Endothelial cell of umbilical vein (primary cell): ENCODE results near the gene DLST. TPM values are rescaled to one million over a fixed set of nuclear protein-coding genes. Genes with fewer than 3 reads are reported as not detected.

Experiments used
- BruUV-seq: library from RNA; stranded (reverse); fragments of 400-500 nt; replicated peaks from 2 replicates; lab custom pipeline; 2021; lab: Mats Ljungman, UMichigan
- CTCF ChIA-PET: fragments of 300-600, 350-600 bp; sonication (Branson Sonifier 250); formaldehyde crosslinking; loops from one replicate; lab custom pipeline; 2021; ENCODE audit warnings: antibody characterized with exemption, inconsistent platforms; lab: Charles Lee
- POLR2A ChIA-PET: fragments of 300-600, 350-600 bp; sonication (Branson Sonifier 250); formaldehyde crosslinking; loops from one replicate; lab custom pipeline; 2021; ENCODE audit warnings: antibody characterized with exemption, inconsistent platforms; lab: Charles Lee
- DNase-seq: peaks from one replicate; pipeline ENCODE4 v3.0.0-alpha.2; 2011; ENCODE audit warnings: low read depth, low spot score
- FAIRE-seq: peaks from 2 replicates; lab custom pipeline; 2011; peaks lifted over from hg19 to GRCh38; lab: Jason Lieb, UNC
- H2AFZ ChIP-seq: 2 replicates; pipeline ENCODE4 v1.6.0; 2012; ENCODE audit warnings: low read depth, low read length, control low read depth, inconsistent platforms
- H3K27ac ChIP-seq: 2 replicates; pipeline ENCODE4 v1.5.1; 2011; ENCODE audit warnings: low read depth, mild to moderate bottlenecking, control low read depth, low read length, moderate library complexity; ENCODE audit not compliant: insufficient read depth
- H3K27me3 ChIP-seq, 2 experiments: 2 replicates each; pipeline versions ENCODE4 v1.6.0 to v1.6.1; 2011; ENCODE audit warnings: low read length in 2 of 2, mixed read lengths in 1 of 2; ENCODE audit not compliant: control insufficient read depth in 2 of 2, insufficient read depth in 2 of 2
- H3K36me3 ChIP-seq, 2 experiments: 2 replicates in 1 of 2; 3 replicates in 1 of 2; pipeline ENCODE4 v1.5.1; 2011; ENCODE audit warnings: low read length in 2 of 2, mild to moderate bottlenecking in 1 of 2, moderate library complexity in 1 of 2; ENCODE audit not compliant: control insufficient read depth in 2 of 2, insufficient read depth in 2 of 2; ENCODE audit errors: extremely low read depth in 1 of 2
- H3K4me1 ChIP-seq: 3 replicates; pipeline ENCODE4 v1.5.1; 2011; ENCODE audit warnings: mild to moderate bottlenecking, low read length; ENCODE audit not compliant: control insufficient read depth, insufficient read depth; ENCODE audit errors: extremely low read depth
- H3K4me2 ChIP-seq: 2 replicates; pipeline ENCODE4 v1.6.1; 2011; ENCODE audit warnings: low read length, control low read depth, mixed read lengths; ENCODE audit not compliant: insufficient read depth
- H3K4me3 ChIP-seq, 3 experiments: fragments of 200-600 bp in 1 of 3; sonication (generic), shearing (Covaris generic) in 1 of 3; replicated peaks in 1 of 3; 2 replicates each; pipeline ENCODE4 v1.5.1; 2011 to 2016; ENCODE audit warnings: control low read depth in 3 of 3, low read length in 3 of 3, mild to moderate bottlenecking in 2 of 3, inconsistent platforms in 1 of 3, low read depth in 1 of 3, moderate library complexity in 1 of 3; ENCODE audit not compliant: insufficient read depth in 1 of 3
- H3K79me2 ChIP-seq: 2 replicates; pipeline ENCODE4 v1.6.0; 2012; ENCODE audit warnings: low read length, inconsistent platforms; ENCODE audit not compliant: control insufficient read depth, insufficient read depth
- H3K9ac ChIP-seq: replicated peaks from 2 replicates; pipeline ENCODE3; 2011; ENCODE audit warnings: low read length, control low read depth; ENCODE audit not compliant: insufficient read depth; ENCODE audit errors: extremely low read depth
- H3K9me1 ChIP-seq: replicated peaks from 3 replicates; pipeline ENCODE4 v1.6.0; 2011; ENCODE audit warnings: mild to moderate bottlenecking, low read length; ENCODE audit not compliant: control insufficient read depth, insufficient read depth; ENCODE audit errors: extremely low read depth
- H3K9me3 ChIP-seq: replicated peaks from 2 replicates; pipeline ENCODE4 v1.5.1; 2012; ENCODE audit warnings: low read length, inconsistent platforms; ENCODE audit not compliant: control insufficient read depth, insufficient read depth
- H4K20me1 ChIP-seq: replicated peaks from 2 replicates; pipeline ENCODE3; 2011; ENCODE audit warnings: mild to moderate bottlenecking, low read length; ENCODE audit not compliant: control insufficient read depth, insufficient read depth; ENCODE audit errors: extremely low read depth
- EZH2 ChIP-seq: IDR thresholded peaks from 2 replicates; pipeline ENCODE4 v1.6.1; 2012; ENCODE audit warnings: borderline replicate concordance, low read depth, mild to moderate bottlenecking, moderate library complexity, low read length, inconsistent platforms; ENCODE audit not compliant: severe bottlenecking
- FOS ChIP-seq: IDR thresholded peaks from 2 replicates; pipeline ENCODE4 v1.6.1; 2011; ENCODE audit warnings: mild to moderate bottlenecking, low read length, moderate library complexity, borderline replicate concordance; ENCODE audit not compliant: insufficient read depth
- GATA2 ChIP-seq: IDR thresholded peaks from 2 replicates; pipeline ENCODE4 v1.7.0; 2011; ENCODE audit warnings: low read depth, mild to moderate bottlenecking, moderate library complexity, mixed read lengths, low read length; ENCODE audit not compliant: insufficient read length, insufficient read depth
- JUN ChIP-seq: IDR thresholded peaks from 2 replicates; pipeline ENCODE4 v1.6.1; 2011; ENCODE audit warnings: borderline replicate concordance, low read depth; ENCODE audit not compliant: insufficient read length, insufficient read depth
- MYC ChIP-seq: IDR thresholded peaks from one replicate; pipeline ENCODE4 v1.6.1; 2011; ENCODE audit warnings: mild to moderate bottlenecking, low read depth, low read length
- POLR2A ChIP-seq: IDR thresholded peaks from 2 replicates; pipeline ENCODE4 v1.6.1; 2012; ENCODE audit warnings: low read depth, mild to moderate bottlenecking, control low read depth, low read length
- POLR2AphosphoS5 ChIP-seq: IDR thresholded peaks from 2 replicates; pipeline ENCODE4 v1.6.1; 2012; ENCODE audit warnings: low read depth, mild to moderate bottlenecking, control low read depth, low read length, moderate library complexity; ENCODE audit not compliant: insufficient read depth
- dilution Hi-C: fragments of 300-500 bp; cut with MboI; formaldehyde crosslinking; loops from one replicate; pipeline ENCODE4 v1.15.0; 2019; ENCODE audit warnings: low sequenced_read_pairs; ENCODE audit not compliant: extremely low pct_ligation_motif_present
- intact Hi-C: fragments of 100-400 bp; cut with micrococcal nuclease; formaldehyde crosslinking; loops from one replicate; pipeline ENCODE4 v1.10.0; 2022
- polyA plus RNA-seq, 4 experiments: library from polyadenylated mRNA; depleted of rRNA in 3 of 4; stranded (reverse) in 3 of 4; unstranded in 1 of 4; fragments of >200 nt; gene quantifications; 2 replicates each; pipeline versions ENCODE4 v1.2.1 to v1.2.3, GENCODE V29; 2011 to 2012; ENCODE audit warnings: missing spikeins in 1 of 4
- total RNA-seq: library from RNA; stranded (reverse); gene quantifications from 2 replicates; pipeline ENCODE4 v1.2.3, GENCODE V29; 2021
- TF ChIP-seq, protein P1 (sequence below): IDR thresholded peaks from 2 replicates; pipeline ENCODE4 v1.6.1; 2011; ENCODE audit not compliant: insufficient read depth, insufficient read length
- TF ChIP-seq, protein P2 (sequence below), 2 donors: IDR thresholded peaks; 1 replicate in 1 of 2; 2 replicates in 1 of 2; pipeline ENCODE4 v1.5.1; 2011; ENCODE audit warnings: low read length in 2 of 2, mild to moderate bottlenecking in 2 of 2, moderate library complexity in 2 of 2, control low read depth in 1 of 2, inconsistent platforms in 1 of 2, low read depth in 1 of 2; ENCODE audit not compliant: insufficient read depth in 1 of 2; ENCODE audit errors: extremely low read depth in 1 of 2

Gene DLST
- total and polyA plus RNA-seq, 2 donors (not counting 3 experiments of a cell fraction or from before 2014, with no cell fraction given): 98.4 to 110 TPM

DNA sequence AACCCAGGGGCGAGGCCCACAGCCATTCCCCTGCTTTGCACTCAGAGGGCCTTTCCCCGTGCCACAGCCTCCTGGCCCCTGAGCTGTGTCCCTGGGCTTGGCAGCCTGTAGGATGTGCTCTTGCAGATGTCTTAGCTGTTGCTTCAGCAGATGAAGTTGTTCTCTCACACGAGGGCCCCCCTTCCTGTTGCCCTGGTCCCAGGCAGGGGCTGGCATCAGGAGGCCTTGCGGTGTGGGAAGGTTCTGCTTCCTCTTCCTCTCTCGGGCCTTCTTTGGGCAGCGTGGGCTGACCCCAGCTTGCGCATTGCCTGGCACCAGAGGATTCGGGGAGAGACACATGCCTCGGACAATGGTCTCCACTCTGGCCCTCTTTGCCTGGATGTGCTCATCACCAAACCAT is 18.4 kb upstream of the DLST start:
- POLR2A ChIA-PET: no interaction called here

More for the DNA sequence above, 18.4 kb upstream of the DLST start:
- Histone ChIP-seq H3K27ac (no peak overlapping the region), H2AFZ (no peak overlapping the region), H3K4me2 (no peak overlapping the region), H4K20me1 (no peaks in the 10 kb centered on the region), H3K36me3 (no peaks in the 10 kb centered on the region), H3K9me3 (no peaks in the 10 kb centered on the region), H3K9me1 (no peaks in the 10 kb centered on the region), H3K79me2 (no peaks in the 10 kb centered on the region), H3K27me3 (peaks cover 5 to 9% of the 10 kb centered on the region in 2 experiments), H3K4me1 (no peaks in the 10 kb centered on the region), H3K9ac (no peak overlapping the region), H3K4me3 (no peak overlapping the region)
- dilution Hi-C loops (no loop called here), intact Hi-C loops (no loop called here)
- TF ChIP-seq POLR2AphosphoS5 (no peak), POLR2A (no peak), GATA2 (no peak), FOS (no peak), MYC (no peak), EZH2 (no peak), JUN (no peak)
- TF ChIP-seq, protein P1, sequence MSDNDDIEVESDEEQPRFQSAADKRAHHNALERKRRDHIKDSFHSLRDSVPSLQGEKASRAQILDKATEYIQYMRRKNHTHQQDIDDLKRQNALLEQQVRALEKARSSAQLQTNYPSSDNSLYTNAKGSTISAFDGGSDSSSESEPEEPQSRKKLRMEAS: no peak
- TF ChIP-seq, protein P2, sequence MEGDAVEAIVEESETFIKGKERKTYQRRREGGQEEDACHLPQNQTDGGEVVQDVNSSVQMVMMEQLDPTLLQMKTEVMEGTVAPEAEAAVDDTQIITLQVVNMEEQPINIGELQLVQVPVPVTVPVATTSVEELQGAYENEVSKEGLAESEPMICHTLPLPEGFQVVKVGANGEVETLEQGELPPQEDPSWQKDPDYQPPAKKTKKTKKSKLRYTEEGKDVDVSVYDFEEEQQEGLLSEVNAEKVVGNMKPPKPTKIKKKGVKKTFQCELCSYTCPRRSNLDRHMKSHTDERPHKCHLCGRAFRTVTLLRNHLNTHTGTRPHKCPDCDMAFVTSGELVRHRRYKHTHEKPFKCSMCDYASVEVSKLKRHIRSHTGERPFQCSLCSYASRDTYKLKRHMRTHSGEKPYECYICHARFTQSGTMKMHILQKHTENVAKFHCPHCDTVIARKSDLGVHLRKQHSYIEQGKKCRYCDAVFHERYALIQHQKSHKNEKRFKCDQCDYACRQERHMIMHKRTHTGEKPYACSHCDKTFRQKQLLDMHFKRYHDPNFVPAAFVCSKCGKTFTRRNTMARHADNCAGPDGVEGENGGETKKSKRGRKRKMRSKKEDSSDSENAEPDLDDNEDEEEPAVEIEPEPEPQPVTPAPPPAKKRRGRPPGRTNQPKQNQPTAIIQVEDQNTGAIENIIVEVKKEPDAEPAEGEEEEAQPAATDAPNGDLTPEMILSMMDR (IDR thresholded peaks at IDR 0.05; ENCODE audit: extremely low read depth in 1 of 2, insufficient read depth in 1 of 2, low read depth in 1 of 2, low read length in 2 of 2): no peak
- BruUV-seq: no TSS peak
- CTCF ChIA-PET: interaction anchor here (0.9 to 12.3 kb wide), 6 partner anchors 14 to 251 kb away, joined by 3 to 468 read pairs (median 86); partner anchors contain the start of genes DLST and PROX2
- FAIRE-seq: no peak
- DNase-seq: no peak
